Skeletal muscle satellite cell (primary cell): Measurements from ENCODE around the gene DPF3.

Experiments used
- H3K27me3 ChIP-seq: 2 replicates; pipeline ENCODE4 v1.7.0; 2013; ENCODE audit warnings: low read length; ENCODE audit not compliant: control insufficient read depth, insufficient read depth
- H3K36me3 ChIP-seq: 2 replicates; pipeline ENCODE4 v1.7.0; 2013; ENCODE audit warnings: mild to moderate bottlenecking, control low read depth, low read length; ENCODE audit not compliant: insufficient read depth
- H3K4me1 ChIP-seq: 2 replicates; pipeline ENCODE4 v1.7.0; 2013; ENCODE audit warnings: low read length; ENCODE audit not compliant: control insufficient read depth, insufficient read depth
- H3K4me2 ChIP-seq: 2 replicates; pipeline ENCODE4 v1.7.0; 2013; ENCODE audit warnings: mild to moderate bottlenecking, low read length
- H3K4me3 ChIP-seq: 2 replicates; pipeline ENCODE4 v1.7.0; 2013; ENCODE audit warnings: low read length
- H3K9ac ChIP-seq: 2 replicates; pipeline ENCODE4 v1.7.0; 2013; ENCODE audit warnings: mild to moderate bottlenecking, low read depth, low read length, moderate library complexity
- H3K9me3 ChIP-seq: replicated peaks from 2 replicates; pipeline ENCODE4 v1.7.0; 2013; ENCODE audit warnings: mild to moderate bottlenecking, control low read depth, low read length

The DPF3 gene

DNA sequence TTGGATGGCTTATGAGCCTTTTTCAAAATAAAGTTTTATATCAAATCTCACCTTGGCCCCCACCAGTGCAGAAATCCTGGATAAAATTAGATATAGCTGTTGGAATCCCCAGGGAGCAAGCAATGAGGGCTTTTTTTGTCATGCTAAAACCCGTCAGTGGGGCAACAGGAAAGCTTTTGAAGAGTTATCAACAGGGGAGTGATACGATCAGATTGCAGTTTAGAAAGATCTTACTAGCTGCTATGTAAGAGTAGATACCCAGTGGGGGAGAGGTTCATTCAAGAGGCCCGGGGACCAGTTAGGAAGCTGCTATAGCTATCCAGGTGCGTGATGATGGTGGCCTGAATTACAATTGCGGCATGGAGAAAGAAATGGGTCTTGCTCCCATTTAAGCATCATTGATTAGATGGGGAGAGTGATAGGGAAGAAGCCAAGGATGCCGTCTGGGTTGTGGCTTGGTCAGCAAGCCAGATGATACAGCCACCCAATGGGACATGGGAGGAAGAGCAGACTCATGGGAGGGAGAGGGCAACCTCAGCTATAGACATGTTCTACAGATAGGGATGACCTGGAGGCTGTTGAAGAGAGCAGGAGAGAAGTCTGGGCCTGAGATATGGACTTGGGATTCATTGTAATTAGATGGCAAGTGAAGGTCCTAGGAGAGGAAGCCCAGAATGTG is 272.4 kb downstream of the DPF3 start:
- H3K4me2 ChIP-seq, result no peak overlapping the region
- no peaks in the 10 kb centered on the region for H3K27me3 ChIP-seq
- H3K9me3 ChIP-seq, result no peaks in the 10 kb centered on the region
- H3K4me3 ChIP-seq, result no peak overlapping the region
- no peaks in the 10 kb centered on the region for H3K36me3 ChIP-seq
- H3K4me1 ChIP-seq, result peaks cover 9% of the 10 kb centered on the region
- H3K9ac ChIP-seq, result no peak overlapping the region

DNA sequence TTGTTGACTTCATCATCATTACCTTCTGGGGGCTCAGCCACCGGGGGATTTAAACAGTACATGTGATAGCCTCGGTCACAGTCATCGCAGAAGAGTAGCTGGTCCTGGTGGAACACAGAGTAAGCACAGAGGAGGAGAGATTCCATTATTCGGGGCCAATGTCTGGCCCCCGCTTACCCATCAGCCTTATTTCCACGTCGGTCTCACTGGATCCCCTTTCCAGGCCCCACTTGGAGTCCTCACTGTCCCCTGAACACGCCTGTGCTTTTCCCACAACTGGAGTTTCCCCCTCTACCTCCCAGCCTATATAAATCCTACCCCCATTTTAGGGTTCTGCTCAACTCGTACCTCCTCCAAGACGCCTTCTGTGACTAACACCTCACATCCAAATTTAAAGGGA is 274.0 kb downstream of the DPF3 start:
- Histone ChIP-seq H3K36me3 (no peaks in the 10 kb centered on the region), H3K27me3 (no peaks in the 10 kb centered on the region), H3K4me2 (no peak overlapping the region)

DNA sequence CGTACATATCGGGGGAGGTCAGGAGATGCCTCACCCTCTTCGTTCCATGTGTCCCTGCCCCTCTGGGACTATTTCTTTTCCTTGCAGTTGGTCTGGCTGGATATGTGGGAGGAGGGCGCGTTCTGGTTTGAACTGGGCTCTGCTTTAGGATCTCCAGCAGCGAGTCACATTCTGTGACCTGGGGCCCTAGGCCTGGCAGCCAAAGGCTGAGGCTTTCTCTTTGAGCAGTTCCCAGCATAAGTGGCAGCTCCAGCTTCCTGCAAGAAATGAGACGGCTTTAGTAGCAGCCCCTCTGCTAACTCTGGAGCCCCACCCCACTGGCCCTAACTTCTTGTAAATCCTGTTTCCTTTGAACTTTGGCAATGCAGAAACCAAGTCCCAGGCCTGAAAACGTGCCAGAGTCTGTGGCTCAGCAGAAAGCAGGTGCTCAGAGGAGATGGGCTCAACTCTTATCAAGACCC is 274.8 kb downstream of the DPF3 start:
- H3K9ac ChIP-seq, result no peak overlapping the region
- no peak overlapping the region for H3K4me2 ChIP-seq

More for the DNA sequence above, 274.0 kb downstream of the DPF3 start:
- Histone ChIP-seq H3K4me3 (no peak overlapping the region), H3K9me3 (no peaks in the 10 kb centered on the region), H3K4me1 (peaks cover 23% of the 10 kb centered on the region), H3K9ac (no peak overlapping the region)

GRCh38 chr14:72618424-72618823 is 275.5 kb downstream of the DPF3 start:
- H3K9me3 ChIP-seq, result no peaks in the 10 kb centered on the region
- no peaks in the 10 kb centered on the region for H3K27me3 ChIP-seq
- peaks cover 24% of the 10 kb centered on the region for H3K4me1 ChIP-seq
- H3K36me3 ChIP-seq, result no peaks in the 10 kb centered on the region
- no peak overlapping the region for H3K4me3 ChIP-seq
- no peak overlapping the region for H3K9ac ChIP-seq
- no peak overlapping the region for H3K4me2 ChIP-seq

More for the DNA sequence above, 274.8 kb downstream of the DPF3 start:
- H3K4me3 ChIP-seq, result no peak overlapping the region
- no peaks in the 10 kb centered on the region for H3K27me3 ChIP-seq
- peaks cover 23% of the 10 kb centered on the region for H3K4me1 ChIP-seq
- no peaks in the 10 kb centered on the region for H3K36me3 ChIP-seq
- no peaks in the 10 kb centered on the region for H3K9me3 ChIP-seq

DNA sequence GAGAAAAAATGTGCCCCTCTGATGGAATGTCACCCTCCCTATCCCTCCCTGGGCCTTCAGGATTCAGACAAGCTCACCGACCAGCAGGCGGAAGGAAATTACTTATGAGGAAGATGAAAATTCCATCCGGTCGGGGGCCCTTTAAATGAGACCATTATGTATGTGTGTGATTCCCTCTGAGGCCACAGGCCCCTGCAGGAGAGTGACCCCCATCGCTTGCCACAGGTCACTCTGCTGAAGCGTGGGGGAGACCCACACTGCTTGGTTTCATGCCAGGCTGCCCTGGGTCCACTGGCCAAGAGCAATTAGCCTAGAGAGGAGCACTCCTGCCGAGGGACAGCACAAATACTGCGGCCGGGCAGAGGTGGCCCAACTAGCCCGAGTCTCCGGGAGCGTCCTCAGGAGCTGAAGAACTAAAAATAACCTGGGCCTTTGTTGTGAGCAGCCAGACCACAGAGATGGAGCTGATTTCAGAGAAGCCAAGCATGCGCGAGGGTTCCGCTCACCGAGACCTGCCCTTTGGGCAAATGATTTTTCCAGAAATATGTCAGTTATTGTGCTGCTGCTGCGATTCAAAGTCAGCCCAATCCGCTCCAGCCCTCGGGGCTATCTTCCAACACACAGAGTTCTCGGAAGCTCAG is 276.4 kb downstream of the DPF3 start:
- Histone ChIP-seq H3K4me3 (no peak overlapping the region), H3K9ac (no peak overlapping the region), H3K4me2 (no peak overlapping the region), H3K27me3 (no peaks in the 10 kb centered on the region), H3K36me3 (no peaks in the 10 kb centered on the region), H3K9me3 (no peaks in the 10 kb centered on the region), H3K4me1 (peaks cover 27% of the 10 kb centered on the region)

GRCh38 chr14:72616811-72617210 is 277.1 kb downstream of the DPF3 start:
- no peak overlapping the region for H3K4me2 ChIP-seq
- H3K4me1 ChIP-seq, result peaks cover 27% of the 10 kb centered on the region
- no peaks in the 10 kb centered on the region for H3K36me3 ChIP-seq
- no peak overlapping the region for H3K9ac ChIP-seq
- no peak overlapping the region for H3K4me3 ChIP-seq
- H3K27me3 ChIP-seq, result no peaks in the 10 kb centered on the region
- no peaks in the 10 kb centered on the region for H3K9me3 ChIP-seq

DNA sequence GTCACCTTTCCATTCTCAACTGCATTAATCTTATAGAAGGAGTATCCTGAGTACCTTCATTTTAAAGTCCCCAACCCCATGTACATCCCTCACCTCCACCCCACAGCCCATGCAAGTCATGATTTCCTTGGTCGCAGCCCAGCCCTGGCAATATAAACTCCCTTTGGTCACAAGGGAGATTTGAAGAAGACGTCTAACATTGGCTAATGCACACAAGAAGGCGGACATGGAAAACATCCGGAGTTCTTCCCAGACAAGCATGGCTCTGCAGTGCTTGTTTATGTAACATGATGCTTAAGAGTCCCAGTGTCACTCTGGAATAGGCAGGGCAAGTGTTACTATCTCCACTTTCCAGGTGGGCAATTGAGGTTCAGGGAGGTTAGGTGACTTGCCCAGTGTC is 277.6 kb downstream of the DPF3 start:
- no peaks in the 10 kb centered on the region for H3K27me3 ChIP-seq
- no peak overlapping the region for H3K4me3 ChIP-seq
- H3K4me2 ChIP-seq, result no peak overlapping the region
- peaks cover 27% of the 10 kb centered on the region for H3K4me1 ChIP-seq
- H3K9me3 ChIP-seq, result no peaks in the 10 kb centered on the region
- H3K9ac ChIP-seq, result no peak overlapping the region
- no peaks in the 10 kb centered on the region for H3K36me3 ChIP-seq

DNA sequence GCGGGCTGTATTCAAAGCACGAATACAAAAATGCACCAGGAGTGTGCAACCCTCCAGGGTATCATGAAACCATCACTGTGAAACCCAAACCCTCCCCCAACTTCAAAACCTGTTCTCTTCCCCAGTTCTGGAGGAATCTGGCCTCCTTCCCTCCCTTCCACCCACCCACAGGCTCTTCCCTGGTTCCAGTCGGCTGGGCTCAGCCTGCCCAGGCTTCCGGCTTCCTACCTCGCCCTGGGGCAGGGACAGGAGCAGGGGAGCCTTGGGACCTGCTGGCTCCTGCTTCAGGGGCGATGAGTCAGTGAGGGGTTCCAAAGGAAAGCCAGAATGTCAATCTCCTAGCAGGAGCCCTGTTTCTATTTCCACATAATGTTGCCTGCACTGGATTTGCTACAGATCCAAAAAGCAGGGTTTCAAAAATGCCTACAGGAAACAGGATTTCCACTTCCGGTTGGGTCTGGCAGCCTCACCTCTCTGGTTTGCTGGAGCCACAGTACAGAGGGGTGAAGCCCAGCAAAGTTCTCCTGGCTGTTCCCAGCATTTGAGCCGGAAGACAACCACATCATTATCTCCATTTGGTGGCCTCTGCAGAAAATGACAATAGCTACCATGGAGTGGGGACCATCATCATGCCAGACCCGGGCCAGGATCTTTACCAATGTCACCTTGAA is 278.3 kb downstream of the DPF3 start:
- H3K4me2 ChIP-seq, result no peak overlapping the region
- no peak overlapping the region for H3K9ac ChIP-seq
- peaks cover 27% of the 10 kb centered on the region for H3K4me1 ChIP-seq
- no peaks in the 10 kb centered on the region for H3K9me3 ChIP-seq
- H3K27me3 ChIP-seq, result no peaks in the 10 kb centered on the region
- no peaks in the 10 kb centered on the region for H3K36me3 ChIP-seq
- H3K4me3 ChIP-seq, result no peak overlapping the region

DNA sequence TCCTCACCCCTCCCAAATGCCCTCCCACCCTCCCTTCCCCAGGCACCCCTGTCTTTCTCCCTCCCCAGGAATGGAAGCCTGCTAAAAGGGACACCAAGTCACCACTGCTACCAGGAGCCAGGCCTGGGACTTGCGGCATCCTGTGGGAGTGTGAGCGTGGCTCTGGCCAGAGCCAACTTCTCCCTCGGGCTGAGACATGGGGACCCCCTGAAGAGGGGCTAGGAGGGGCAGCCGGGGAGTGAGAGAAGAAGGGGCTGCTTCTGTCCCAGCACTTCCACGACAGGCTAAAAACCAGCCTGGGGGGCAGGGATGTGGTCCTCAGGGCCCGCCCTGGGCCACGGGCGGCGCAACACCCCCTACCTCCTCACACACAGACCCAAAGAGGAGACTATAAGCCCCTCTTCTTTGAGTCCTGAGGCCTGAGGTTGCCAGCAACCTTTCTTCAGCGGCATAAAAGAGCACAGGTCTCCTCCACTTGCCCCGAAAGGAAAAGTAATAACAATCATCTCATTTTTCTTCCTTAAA is 278.9 kb downstream of the DPF3 start:
- H3K9ac ChIP-seq, result no peak overlapping the region
- no peaks in the 10 kb centered on the region for H3K27me3 ChIP-seq
- H3K4me2 ChIP-seq, result no peak overlapping the region
- no peak overlapping the region for H3K4me3 ChIP-seq
- H3K4me1 ChIP-seq, result peaks cover 27% of the 10 kb centered on the region
- no peaks in the 10 kb centered on the region for H3K36me3 ChIP-seq
- H3K9me3 ChIP-seq, result no peaks in the 10 kb centered on the region

DNA sequence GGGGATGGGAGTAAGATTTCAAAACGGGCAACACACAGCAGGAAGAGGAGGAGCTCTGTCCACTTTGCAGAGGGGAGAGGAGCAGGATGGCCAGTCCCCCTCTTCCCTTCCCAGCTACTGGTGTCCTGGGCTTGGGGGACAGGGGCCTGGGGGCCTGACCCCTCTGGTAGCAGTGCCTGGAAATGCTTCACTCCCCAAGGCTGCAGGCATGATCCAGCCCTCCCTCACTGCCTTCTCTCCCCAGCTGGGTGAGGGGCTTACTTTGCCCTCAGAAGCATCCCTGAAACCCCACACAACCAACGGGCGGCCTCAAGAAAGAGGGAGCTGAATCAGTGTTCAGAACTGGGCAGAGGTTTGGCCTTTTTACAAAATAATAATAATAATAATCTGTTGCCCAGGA is 279.5 kb downstream of the DPF3 start:
- Histone ChIP-seq H3K4me2 (no peak overlapping the region), H3K9ac (no peak overlapping the region), H3K9me3 (no peaks in the 10 kb centered on the region), H3K36me3 (no peaks in the 10 kb centered on the region), H3K27me3 (no peaks in the 10 kb centered on the region), H3K4me1 (peaks cover 28% of the 10 kb centered on the region), H3K4me3 (no peak overlapping the region)

GRCh38 chr14:72613975-72614319 is 280.0 kb downstream of the DPF3 start:
- H3K9ac ChIP-seq, result no peak overlapping the region
- no peak overlapping the region for H3K4me3 ChIP-seq
- H3K27me3 ChIP-seq, result no peaks in the 10 kb centered on the region
- peaks cover 28% of the 10 kb centered on the region for H3K4me1 ChIP-seq
- H3K9me3 ChIP-seq, result no peaks in the 10 kb centered on the region
- H3K36me3 ChIP-seq, result no peaks in the 10 kb centered on the region
- no peak overlapping the region for H3K4me2 ChIP-seq
